Activated T-cell treated with anti-CD3 and anti-CD28 coated beads, Interleukin-2, amount 50 U/mL, for 24 hours (primary cell): Measurements from ENCODE around the gene FLOT1.
"Not testable (repeated sequence)": the region's sequence is repeated elsewhere in the genome, so short reads cannot be mapped to it uniquely, and the experiment has no call there.

ENCODE experiments used
- DNase-seq: peaks from one replicate; pipeline ENCODE4 v3.0.0-alpha.2; 2020
- H3K27ac Mint-ChIP-seq: 2 replicates; pipeline ENCODE4 v1.8.0; 2020; ENCODE audit warnings: mild to moderate bottlenecking, mixed read lengths
- H3K27me3 Mint-ChIP-seq: 2 replicates; pipeline ENCODE4 v1.8.0; 2020; ENCODE audit warnings: mixed read lengths
- H3K36me3 Mint-ChIP-seq: 2 replicates; pipeline ENCODE4 v1.8.0; 2020; ENCODE audit warnings: low read depth, mixed read lengths
- H3K4me1 Mint-ChIP-seq: 2 replicates; pipeline ENCODE4 v1.8.0; 2020; ENCODE audit warnings: low read depth, mixed read lengths
- H3K4me3 Mint-ChIP-seq: 2 replicates; pipeline ENCODE4 v1.8.0; 2020; ENCODE audit warnings: mild to moderate bottlenecking, moderate library complexity, mixed read lengths
- H3K9me3 Mint-ChIP-seq: 2 replicates; pipeline ENCODE4 v1.8.0; 2020; ENCODE audit warnings: mixed read lengths

The FLOT1 gene

DNA sequence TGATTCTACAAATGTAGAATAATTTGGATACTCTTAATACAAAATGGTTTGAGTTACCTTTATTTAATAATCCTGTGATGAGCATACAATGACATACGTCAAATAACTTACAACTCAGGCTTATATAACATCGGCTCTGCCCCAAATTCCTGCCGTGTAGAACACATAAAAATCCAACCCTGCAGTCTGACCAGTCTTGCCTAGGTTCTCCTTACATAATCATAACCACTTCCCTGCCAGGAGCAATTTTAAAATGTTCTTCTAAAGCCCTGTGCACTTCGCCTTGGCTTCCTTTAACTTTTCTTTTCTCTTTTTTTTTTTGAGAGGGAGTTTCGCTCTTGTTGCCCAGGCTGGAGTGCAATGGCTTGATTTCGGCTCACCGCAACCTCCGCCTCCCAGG, 18.1 kb upstream of the FLOT1 start:
- no peaks in the 10 kb centered on the region for H3K9me3 Mint-ChIP-seq
- DNase-seq = no peak
- H3K27ac Mint-ChIP-seq = no peak overlapping the region
- no peaks in the 10 kb centered on the region for H3K36me3 Mint-ChIP-seq
- no peak overlapping the region for H3K4me3 Mint-ChIP-seq
- H3K4me1 Mint-ChIP-seq = peaks cover 59% of the 10 kb centered on the region
- H3K27me3 Mint-ChIP-seq = no peaks in the 10 kb centered on the region

DNA sequence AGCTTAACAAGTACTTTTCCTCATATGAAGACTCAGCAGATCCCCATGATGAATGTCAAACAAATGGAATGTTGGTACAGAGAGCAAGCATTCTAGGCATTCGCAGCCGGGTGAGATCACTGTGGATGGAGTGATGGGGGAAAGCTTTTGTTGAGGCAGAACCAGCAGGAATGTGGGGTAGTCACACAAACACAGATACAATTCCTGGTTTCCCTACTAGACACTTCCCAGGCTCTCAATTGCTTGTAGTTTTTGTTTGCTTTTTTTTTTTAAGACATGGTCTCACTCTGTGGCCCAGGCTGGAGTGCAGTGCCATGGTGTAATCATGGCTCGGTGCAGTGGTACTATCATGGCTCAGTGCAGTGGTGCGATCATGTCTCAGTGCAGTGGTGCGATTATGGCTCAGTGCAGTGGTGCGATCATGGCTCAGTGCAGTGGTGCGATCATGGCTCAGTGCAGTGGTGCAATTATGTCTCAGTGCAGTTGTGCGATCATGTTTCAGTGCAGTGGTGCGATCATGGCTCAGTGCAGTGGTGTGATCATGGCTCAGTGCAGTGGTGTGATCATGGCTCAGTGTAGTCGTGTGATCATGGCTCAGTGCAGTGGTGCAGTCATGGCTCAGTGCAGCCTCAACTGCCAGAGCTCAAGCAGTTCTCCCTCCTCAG, 17.2 kb upstream of the FLOT1 start:
- no peak for DNase-seq
- Mint-ChIP-seq H3K27me3 (no peaks in the 10 kb centered on the region), H3K4me1 (peaks cover 56% of the 10 kb centered on the region), H3K4me3 (no peak overlapping the region), H3K27ac (no peak overlapping the region), H3K36me3 (no peaks in the 10 kb centered on the region), H3K9me3 (no peaks in the 10 kb centered on the region)

DNA sequence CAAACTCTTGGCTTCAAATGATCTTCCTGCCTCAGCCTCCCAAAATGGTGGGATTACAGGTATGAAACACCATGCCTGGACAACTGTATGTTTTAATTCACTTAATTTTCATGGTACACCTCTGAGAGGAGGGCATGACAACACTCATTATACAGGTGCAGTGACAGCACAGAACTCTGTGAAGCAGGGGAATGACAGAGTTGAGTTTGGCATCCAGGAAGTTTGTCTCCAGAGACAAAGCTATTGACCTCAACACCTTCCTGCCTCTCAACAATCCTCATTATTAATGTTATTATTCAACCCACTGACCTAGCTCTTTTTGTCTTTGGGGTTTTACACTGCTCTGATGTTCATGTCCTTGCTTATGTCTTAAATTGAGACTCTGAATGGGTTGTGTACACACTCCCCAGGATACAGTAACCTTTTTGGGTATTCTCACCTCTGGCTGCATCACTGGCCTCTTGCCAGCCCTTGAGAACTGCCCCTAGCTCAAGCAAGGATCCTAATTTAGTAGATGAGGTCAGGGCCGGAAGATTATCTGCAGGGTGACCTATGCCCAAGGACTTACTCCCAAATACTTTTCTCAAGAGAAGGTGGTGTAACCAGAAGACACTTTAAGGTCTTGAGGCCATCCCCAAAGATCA, 14.9 kb upstream of the FLOT1 start:
- no peak overlapping the region for H3K4me3 Mint-ChIP-seq
- no peaks in the 10 kb centered on the region for H3K27me3 Mint-ChIP-seq
- no peaks in the 10 kb centered on the region for H3K36me3 Mint-ChIP-seq
- H3K9me3 Mint-ChIP-seq = no peaks in the 10 kb centered on the region
- no peak for DNase-seq
- no peak overlapping the region for H3K27ac Mint-ChIP-seq
- H3K4me1 Mint-ChIP-seq = peaks cover 50% of the 10 kb centered on the region

DNA sequence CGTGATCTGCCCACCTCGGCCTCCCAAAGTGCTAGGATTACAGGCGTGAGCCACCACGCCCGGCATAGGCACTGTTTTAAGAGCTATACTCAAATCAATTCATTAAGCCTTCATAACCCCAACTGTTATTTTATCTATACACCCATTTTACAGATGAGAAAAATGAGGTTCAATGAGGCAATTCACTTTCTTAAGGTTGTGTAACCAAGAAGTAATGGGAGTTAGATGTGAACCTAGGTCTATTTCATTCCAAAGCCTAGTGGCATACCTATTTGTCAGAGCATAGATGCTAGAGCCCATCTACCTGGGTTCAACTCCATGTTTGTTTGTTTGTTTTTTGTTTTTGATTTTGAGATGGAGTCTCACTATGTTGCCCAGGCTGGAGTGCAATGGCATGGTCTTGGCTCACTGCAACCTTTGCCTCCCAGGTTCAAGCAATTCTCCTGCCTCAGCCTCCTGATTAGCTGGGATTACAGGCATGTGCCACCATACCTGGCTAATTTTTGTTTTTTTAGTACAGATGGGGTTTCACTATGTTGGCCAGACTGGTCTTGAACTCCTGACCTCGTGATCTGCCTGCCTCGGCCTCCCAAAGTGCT, 14.0 kb upstream of the FLOT1 start:
- H3K9me3 Mint-ChIP-seq, H3K36me3 Mint-ChIP-seq, DNase-seq, H3K27ac Mint-ChIP-seq, H3K27me3 Mint-ChIP-seq, H3K4me3 Mint-ChIP-seq: not testable (repeated sequence)
- H3K4me1 Mint-ChIP-seq = peaks cover 48% of the 10 kb centered on the region

DNA sequence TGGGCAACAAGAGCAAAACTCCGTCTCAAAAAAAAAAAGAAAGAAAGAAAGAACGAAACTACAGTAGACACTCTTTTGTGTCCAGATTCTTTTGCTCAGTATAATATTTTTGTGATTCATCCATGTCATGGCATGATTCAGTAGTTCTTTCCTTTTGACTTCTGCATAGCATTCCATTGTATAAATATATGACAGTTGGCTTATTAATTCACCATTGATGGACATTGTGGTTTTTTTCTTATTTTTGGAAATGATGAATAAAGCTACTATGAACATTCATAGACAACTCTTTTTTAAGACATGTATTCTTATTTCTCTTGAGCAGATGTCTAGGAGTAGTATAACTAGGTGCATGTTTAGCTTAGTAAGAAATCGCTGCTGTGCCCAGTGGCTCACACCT, 12.1 kb upstream of the FLOT1 start:
- no peak overlapping the region for H3K27ac Mint-ChIP-seq
- no peaks in the 10 kb centered on the region for H3K27me3 Mint-ChIP-seq
- DNase-seq = no peak
- peaks cover 43% of the 10 kb centered on the region for H3K4me1 Mint-ChIP-seq
- H3K4me3 Mint-ChIP-seq = no peak overlapping the region
- H3K36me3 Mint-ChIP-seq = no peaks in the 10 kb centered on the region
- no peaks in the 10 kb centered on the region for H3K9me3 Mint-ChIP-seq

DNA sequence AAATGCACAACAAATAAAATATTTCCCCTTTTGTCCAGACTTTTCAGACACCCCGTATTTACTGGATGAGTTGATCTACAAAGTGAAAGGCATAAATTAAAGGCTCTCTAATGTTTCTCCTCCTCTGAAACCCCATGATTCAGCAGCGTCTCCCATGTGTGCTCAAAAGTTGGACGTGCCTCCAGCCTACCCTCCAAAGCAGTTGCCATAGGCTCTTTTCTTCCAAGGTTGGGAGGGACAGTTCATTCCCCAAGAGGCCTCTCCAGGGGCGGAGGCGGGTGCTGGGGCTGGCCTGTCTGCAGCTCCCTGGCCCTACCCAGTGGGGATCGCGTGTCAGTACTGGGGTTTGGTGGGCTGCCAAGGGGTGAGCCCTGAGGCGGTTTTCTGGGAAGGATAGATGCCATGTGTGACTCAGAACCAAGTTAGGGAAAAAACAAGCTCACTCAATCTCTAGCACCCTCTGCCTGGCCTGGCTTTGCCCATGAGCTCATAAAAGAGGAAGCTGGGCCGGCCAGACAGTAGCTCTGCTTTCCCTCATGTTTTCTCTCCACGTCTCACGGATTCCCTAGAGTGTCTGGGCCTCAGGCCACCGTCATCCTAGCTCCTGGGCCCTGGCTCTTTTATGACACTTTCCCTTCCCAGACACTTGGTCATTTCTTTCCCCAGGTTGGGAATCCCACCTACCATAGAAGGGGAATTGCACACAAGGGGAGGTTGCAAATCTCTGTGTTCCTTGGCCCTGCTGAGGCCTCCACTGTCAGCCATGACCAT, 9.9 kb upstream of the FLOT1 start:
- Mint-ChIP-seq H3K4me3 (no peak overlapping the region), H3K4me1 (peaks cover 48% of the 10 kb centered on the region)

DNA sequence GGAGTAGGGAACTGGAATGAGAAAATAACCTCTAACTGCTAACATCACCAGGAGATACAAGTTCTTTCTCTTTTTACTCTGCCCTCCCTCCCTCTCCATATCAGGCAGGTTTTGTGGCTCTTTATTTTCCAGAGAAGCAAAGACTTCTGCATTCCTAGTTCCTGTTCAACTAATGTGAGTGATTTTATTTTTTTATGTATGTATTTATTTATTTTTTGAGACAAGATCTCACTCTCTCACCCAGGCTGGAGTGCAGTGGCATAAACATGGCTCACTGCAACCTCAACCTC, 7.8 kb upstream of the FLOT1 start:
- Mint-ChIP-seq H3K4me3 (no peak overlapping the region), H3K27me3 (no peaks in the 10 kb centered on the region), H3K36me3 (no peaks in the 10 kb centered on the region), H3K9me3 (no peaks in the 10 kb centered on the region), H3K4me1 (peaks cover 63% of the 10 kb centered on the region), H3K27ac (no peak overlapping the region)
- no peak for DNase-seq

More for the DNA sequence above, 9.9 kb upstream of the FLOT1 start:
- Mint-ChIP-seq H3K27ac (peak overlapping the region; percentile 18), H3K9me3 (no peaks in the 10 kb centered on the region), H3K27me3 (no peaks in the 10 kb centered on the region), H3K36me3 (no peaks in the 10 kb centered on the region)
- no peak for DNase-seq

DNA sequence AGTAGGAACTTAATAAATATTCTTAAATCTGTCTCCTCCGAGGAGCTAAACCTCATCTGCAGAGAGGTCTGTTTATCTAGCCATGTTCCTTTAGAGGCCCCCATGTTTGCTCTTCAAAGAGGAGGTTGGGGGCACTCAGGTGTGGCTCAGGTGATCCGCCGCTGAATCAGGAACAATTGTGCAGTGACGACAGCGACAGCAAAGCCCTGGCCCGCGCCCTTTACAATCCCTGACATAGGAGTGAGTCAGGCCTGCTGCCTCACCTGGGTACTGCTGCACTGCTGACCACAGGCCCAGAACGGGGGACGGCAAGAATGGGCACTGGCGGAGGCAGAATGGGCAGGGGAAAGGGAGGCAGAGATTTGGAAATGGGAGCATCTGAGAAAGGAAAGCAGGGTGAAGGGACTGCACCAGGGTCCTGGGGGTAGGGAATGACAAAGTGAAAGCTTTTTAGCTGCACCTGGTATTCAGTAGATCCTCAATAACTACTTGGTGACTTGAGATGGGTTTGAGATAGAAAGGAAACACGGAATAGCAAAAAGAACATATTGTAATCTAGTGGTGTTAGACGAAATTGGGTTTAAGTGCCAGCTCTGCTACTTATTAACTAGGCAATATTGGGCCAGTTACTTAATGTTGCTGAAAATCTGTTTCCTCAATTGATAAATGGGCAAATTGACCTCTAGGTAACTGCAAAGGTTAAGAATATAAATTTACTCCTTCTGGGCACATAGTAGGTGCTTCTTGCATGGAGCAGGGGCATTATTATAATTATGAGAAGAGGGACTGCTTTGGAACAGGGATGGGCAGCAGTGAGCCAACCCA, 7.3 kb upstream of the FLOT1 start:
- Mint-ChIP-seq H3K9me3 (no peaks in the 10 kb centered on the region), H3K27ac (no peak overlapping the region), H3K4me3 (no peak overlapping the region), H3K36me3 (no peaks in the 10 kb centered on the region), H3K27me3 (no peaks in the 10 kb centered on the region), H3K4me1 (peaks cover 68% of the 10 kb centered on the region)
- DNase-seq = no peak

DNA sequence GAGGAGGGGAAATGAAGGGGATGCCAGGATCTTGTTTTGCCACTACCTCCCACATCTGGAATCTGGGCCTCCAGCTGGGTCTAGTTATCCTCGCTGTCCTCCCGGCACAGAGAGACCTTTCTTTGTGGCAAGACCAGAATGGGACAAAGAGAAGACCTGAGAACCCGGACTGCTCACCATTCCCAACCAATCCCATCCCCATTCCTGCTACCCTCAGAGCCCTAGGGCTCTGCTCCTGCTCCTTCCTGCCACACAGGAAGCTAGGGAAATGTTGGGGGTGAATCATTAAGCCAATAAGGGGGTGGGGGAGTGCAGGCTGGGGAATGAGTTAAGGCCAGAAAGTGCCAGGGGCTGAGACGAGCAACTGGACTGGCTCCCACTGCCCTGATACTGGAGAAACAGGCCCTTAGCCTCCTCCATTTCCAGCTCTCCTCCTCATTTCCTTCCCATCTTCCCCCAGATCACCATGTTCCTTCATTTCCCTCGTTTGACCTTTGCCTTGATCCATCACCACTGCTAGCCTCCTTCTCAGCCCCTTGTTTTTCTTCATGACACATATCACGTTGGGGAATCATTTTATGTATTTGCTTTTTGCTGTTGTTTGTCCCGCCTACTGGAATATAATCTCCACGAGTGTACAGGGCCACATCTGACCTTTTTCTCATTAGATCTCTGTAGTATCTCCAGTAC, 6.5 kb upstream of the FLOT1 start:
- Mint-ChIP-seq H3K9me3 (no peaks in the 10 kb centered on the region), H3K4me1 (peaks cover 66% of the 10 kb centered on the region), H3K36me3 (peaks cover 6% of the 10 kb centered on the region), H3K27me3 (no peaks in the 10 kb centered on the region), H3K4me3 (no peak overlapping the region), H3K27ac (no peak overlapping the region)
- DNase-seq = no peak

DNA sequence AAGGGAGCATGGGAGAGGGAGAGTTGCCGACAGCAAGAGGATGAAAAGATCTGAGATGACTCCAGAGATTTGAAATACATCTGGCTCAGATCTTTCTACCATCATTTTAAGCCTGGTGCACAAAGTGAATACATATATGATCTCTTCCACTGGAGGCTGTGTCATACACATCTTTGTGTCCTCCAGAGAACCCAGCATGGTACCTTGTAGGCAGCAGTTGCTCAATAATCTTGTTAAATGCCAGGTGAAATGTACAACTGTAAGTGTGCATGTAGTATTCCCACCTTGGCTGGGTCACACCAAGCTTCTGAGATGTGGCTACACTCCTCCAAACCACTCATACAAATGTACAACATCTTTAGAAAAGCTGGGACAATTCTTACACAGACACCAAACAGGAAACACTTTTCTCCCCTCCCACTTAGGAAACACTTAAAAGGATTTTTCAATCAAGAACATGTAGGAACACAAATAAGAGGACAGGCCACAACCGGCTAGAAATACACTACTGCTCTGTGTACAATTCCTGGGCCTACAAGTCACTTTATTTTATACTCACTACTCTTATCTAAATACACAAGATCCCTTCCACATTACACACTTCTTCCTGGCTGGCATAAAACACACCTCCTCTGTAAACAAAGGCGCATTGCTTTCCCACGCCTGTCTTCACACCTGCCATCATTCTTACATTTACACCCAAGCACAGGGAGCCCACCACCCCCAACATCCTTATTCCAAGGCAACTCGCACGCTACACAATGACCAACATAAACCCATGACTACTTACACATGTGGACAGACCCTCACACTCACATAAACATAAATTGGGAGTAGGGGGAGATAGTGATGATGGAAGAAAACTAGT, 5.6 kb upstream of the FLOT1 start:
- H3K36me3 Mint-ChIP-seq = peaks cover 14% of the 10 kb centered on the region
- H3K27me3 Mint-ChIP-seq = no peaks in the 10 kb centered on the region
- peak overlapping the region; percentile 42 for H3K27ac Mint-ChIP-seq
- no peak for DNase-seq
- H3K4me1 Mint-ChIP-seq = peaks cover 66% of the 10 kb centered on the region
- no peak overlapping the region for H3K4me3 Mint-ChIP-seq
- H3K9me3 Mint-ChIP-seq = no peaks in the 10 kb centered on the region

DNA sequence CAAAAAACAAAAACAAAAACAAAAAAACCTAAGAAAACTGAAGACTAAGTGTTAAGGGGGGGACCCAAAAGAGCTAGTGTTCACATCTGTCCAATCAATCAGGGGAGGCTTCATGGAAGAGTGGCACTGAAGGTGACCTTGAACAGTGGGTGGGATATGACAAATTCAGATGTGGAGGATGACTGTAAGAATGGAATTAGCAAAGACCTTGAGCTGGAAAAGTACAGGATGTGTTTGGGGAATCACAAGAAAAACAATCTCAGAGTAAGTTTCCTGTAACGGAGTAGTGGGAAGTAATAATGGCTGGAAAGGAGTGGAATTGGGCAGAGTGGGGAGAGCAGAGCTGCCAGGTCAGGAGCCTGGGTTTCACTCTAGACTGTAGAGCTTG, 4.8 kb upstream of the FLOT1 start:
- Mint-ChIP-seq H3K27ac (peak overlapping the region; percentile 42), H3K9me3 (no peaks in the 10 kb centered on the region), H3K4me3 (no peak overlapping the region), H3K27me3 (no peaks in the 10 kb centered on the region), H3K4me1 (peaks cover 60% of the 10 kb centered on the region), H3K36me3 (peaks cover 19% of the 10 kb centered on the region)
- DNase-seq = no peak

DNA sequence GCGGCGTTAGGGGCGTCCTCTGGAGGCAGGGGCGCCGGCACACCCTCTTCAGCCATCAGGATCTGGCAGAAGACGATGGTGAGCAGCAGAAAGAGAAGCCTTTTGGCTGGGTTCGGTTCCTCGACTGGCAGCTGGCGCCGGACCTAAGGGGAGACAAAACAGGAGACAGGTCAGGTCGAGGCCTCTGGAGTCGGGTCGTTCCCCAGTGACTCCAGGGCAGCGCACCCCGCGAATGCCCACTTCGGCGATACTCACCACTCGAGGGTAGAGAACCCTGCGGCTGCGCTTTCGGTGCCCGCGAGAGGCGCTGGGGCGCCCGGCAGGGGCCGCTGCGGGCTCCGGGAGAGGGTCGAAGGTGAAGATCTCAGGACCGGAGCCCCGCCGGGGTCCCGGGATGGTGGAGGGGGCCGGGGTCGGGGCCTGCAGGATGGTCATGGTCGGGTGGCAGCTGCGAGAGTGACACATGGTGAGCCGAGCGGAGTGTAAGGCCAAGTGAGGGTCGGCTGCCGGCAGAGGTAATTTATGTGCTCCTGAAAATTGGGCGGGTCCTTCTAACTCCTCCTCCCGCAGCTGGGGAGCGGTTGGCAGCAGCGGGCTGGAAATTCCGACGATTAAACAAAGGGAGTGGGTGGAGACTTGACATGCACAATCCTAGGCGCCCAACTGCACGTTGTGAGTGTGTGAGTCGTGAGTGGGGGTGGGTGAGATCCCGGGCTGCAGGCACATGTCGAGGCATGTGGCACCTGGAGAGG, 1.7 kb upstream of the FLOT1 start, which contains the start of gene IER3:
TSS of gene IER3 (minus strand) at position 494 of the 752 bp plus-strand sequence. CDS start at position 465, 29 bp downstream.
- peak within 1 kb of the TSS; percentile 92 for H3K4me3 Mint-ChIP-seq
- no peaks in the 10 kb centered on the region for H3K27me3 Mint-ChIP-seq
- peak; percentile 94 for DNase-seq
- H3K27ac Mint-ChIP-seq = peak within 1 kb of the TSS; percentile 98
- H3K4me1 Mint-ChIP-seq = peaks cover 72% of the 10 kb centered on the region
- peaks cover 50% of the 10 kb centered on the region for H3K36me3 Mint-ChIP-seq
- no peaks in the 10 kb centered on the region for H3K9me3 Mint-ChIP-seq
